SK-N-SH (cell line): ENCODE data around the gene TNRC6C. TPM values are rescaled to one million over a fixed set of nuclear protein-coding genes. Genes with fewer than 3 reads are reported as not detected.

ENCODE experiments used
- CTCF ChIA-PET: fragments of 300-600, 350-600 bp; formaldehyde crosslinking; extraction: SDS; loops from one replicate; lab custom pipeline; 2021; lab: Yijun Ruan, JAX
- POLR2A ChIA-PET: fragments of 350-600 bp; sonication (Branson Sonifier 250); formaldehyde crosslinking; extraction: SDS; loops from one replicate; lab custom pipeline; 2020; ENCODE audit warnings: antibody characterized with exemption, inconsistent platforms; lab: Yijun Ruan, JAX
- DNase-seq: peaks from one replicate; pipeline ENCODE4 v3.0.0; 2012
- H2AFZ ChIP-seq: fragments of 200-600 bp; sonication (generic); 2 replicates; pipeline ENCODE4 v1.8.1; 2016; ENCODE audit warnings: antibody characterized with exemption, mild to moderate bottlenecking, low read depth
- H3F3A ChIP-seq: fragments of 200-600 bp; sonication (generic); replicated peaks from 2 replicates; pipeline ENCODE3; 2016; ENCODE audit warnings: antibody characterized with exemption, mild to moderate bottlenecking; ENCODE audit not compliant: insufficient read depth
- H3K27ac ChIP-seq, 2 experiments: fragments of 200-500 bp in 1 of 2; fragments of 200-600 bp in 1 of 2; sonication (Bioruptor generic) in 1 of 2; sonication (generic), shearing (Covaris generic) in 1 of 2; 2 replicates each; pipeline versions ENCODE4 v1.5.1 to v1.6.1; 2014 to 2016; ENCODE audit warnings: low read depth in 2 of 2, inconsistent platforms in 1 of 2, low read length in 1 of 2, mild to moderate bottlenecking in 1 of 2, mixed read lengths in 1 of 2
- H3K27me3 ChIP-seq: fragments of 200-600 bp; sonication (generic), shearing (Covaris generic); 2 replicates; pipeline ENCODE4 v1.6.1; 2016; ENCODE audit warnings: mixed run types; ENCODE audit not compliant: insufficient read depth
- H3K36me3 ChIP-seq, 2 experiments: fragments of 200-500 bp in 1 of 2; fragments of 200-600 bp in 1 of 2; sonication (Bioruptor generic) in 1 of 2; sonication (generic) in 1 of 2; replicated peaks in 1 of 2; 2 replicates each; pipeline versions ENCODE3 to v1.5.1; 2014 to 2016; ENCODE audit warnings: low read length in 1 of 2, mild to moderate bottlenecking in 1 of 2; ENCODE audit not compliant: insufficient read depth in 2 of 2, control insufficient read depth in 1 of 2
- H3K4me1 ChIP-seq, 2 experiments: fragments of 200-500 bp in 1 of 2; fragments of 200-600 bp in 1 of 2; sonication (Bioruptor generic) in 1 of 2; sonication (generic), shearing (Covaris generic) in 1 of 2; 2 replicates each; pipeline versions ENCODE4 v1.5.1 to v1.6.1; 2014 to 2016; ENCODE audit warnings: low read depth in 1 of 2, low read length in 1 of 2, mixed run types in 1 of 2; ENCODE audit not compliant: insufficient read depth in 2 of 2, control insufficient read depth in 1 of 2
- H3K4me2 ChIP-seq: fragments of 200-600 bp; sonication (generic), shearing (Covaris generic); 2 replicates; pipeline ENCODE4 v1.6.1; 2017; ENCODE audit warnings: mixed run types
- H3K4me3 ChIP-seq, 2 experiments: fragments of 200-500 bp in 1 of 2; fragments of 200-600 bp in 1 of 2; sonication (Bioruptor generic) in 1 of 2; sonication (generic), shearing (Covaris generic) in 1 of 2; 2 replicates each; pipeline versions ENCODE4 v1.5.1 to v1.8.1; 2014 to 2016; ENCODE audit warnings: low read depth in 2 of 2, inconsistent platforms in 1 of 2, low read length in 1 of 2, mild to moderate bottlenecking in 1 of 2, mixed read lengths in 1 of 2, moderate library complexity in 1 of 2
- H3K79me2 ChIP-seq: fragments of 200-600 bp; sonication (generic); 2 replicates; pipeline ENCODE4 v1.8.1; 2017; ENCODE audit warnings: mild to moderate bottlenecking; ENCODE audit not compliant: insufficient read depth
- H3K9ac ChIP-seq: fragments of 200-600 bp; sonication (generic); 2 replicates; pipeline ENCODE4 v1.6.1; 2017; ENCODE audit warnings: mixed run types
- H3K9me2 ChIP-seq: fragments of 200-600 bp; sonication (generic); 2 replicates; pipeline ENCODE4 v1.6.1; 2017; ENCODE audit warnings: mixed run types
- H3K9me3 ChIP-seq: fragments of 200-600 bp; sonication (generic); 2 replicates; pipeline ENCODE4 v1.6.1; 2017; ENCODE audit warnings: mixed run types, mild to moderate bottlenecking, moderate library complexity
- H4K20me1 ChIP-seq: fragments of 200-600 bp; sonication (generic); 2 replicates; pipeline ENCODE4 v1.6.1; 2017; ENCODE audit warnings: mild to moderate bottlenecking, mixed run types; ENCODE audit not compliant: insufficient read depth
- EZH2phosphoT487 ChIP-seq: fragments of 200-600 bp; sonication (generic); IDR thresholded peaks from 2 replicates; pipeline ENCODE4 v1.6.1; 2017; ENCODE audit warnings: low read depth, mixed run types, mild to moderate bottlenecking, antibody characterized with exemption, moderate library complexity, borderline replicate concordance
- FOSL2 ChIP-seq: IDR thresholded peaks from 2 replicates; pipeline ENCODE4 v1.4.0; 2012; ENCODE audit warnings: low read depth, mild to moderate bottlenecking, moderate library complexity, borderline replicate concordance
- PBX3 ChIP-seq: IDR thresholded peaks from 2 replicates; pipeline ENCODE4; 2012
- POLR2AphosphoS5 ChIP-seq: IDR thresholded peaks from 2 replicates; pipeline ENCODE4 v1.6.1; 2012; ENCODE audit warnings: low read depth, low read length
- RAD21 ChIP-seq: IDR thresholded peaks from 2 replicates; pipeline ENCODE4 v1.6.1; 2012; ENCODE audit warnings: mild to moderate bottlenecking, low read length
- SIN3A ChIP-seq: IDR thresholded peaks from 2 replicates; pipeline ENCODE4 v1.6.1; 2012; ENCODE audit warnings: low read depth, mild to moderate bottlenecking, low read length, moderate library complexity, borderline replicate concordance
- SMC3 ChIP-seq: IDR thresholded peaks from 2 replicates; pipeline ENCODE4 v1.6.1; 2012; ENCODE audit warnings: low read depth, low read length, improper control_type of control experiment
- TAF1 ChIP-seq: IDR thresholded peaks from 2 replicates; pipeline ENCODE4 v1.6.1; 2012; ENCODE audit warnings: low read depth, mild to moderate bottlenecking, low read length, moderate library complexity, borderline replicate concordance
- TCF12 ChIP-seq: IDR thresholded peaks from 2 replicates; pipeline ENCODE4 v1.4.0; 2012
- ZBTB33 ChIP-seq: IDR thresholded peaks from 2 replicates; pipeline ENCODE4 v1.4.0; 2012; ENCODE audit warnings: low read depth, borderline replicate concordance
- WGBS: methylation state at CpG from one replicate; pipeline ENCODE4 v1.1.6; 2017; ENCODE audit warnings: low lambda C conversion rate; 5-methylcytosine and 5-hydroxymethylcytosine counted together
- polyA plus RNA-seq, 3 experiments: library from polyadenylated mRNA; depleted of rRNA; stranded (reverse); fragments of >200 nt; gene quantifications; 2 replicates each; pipeline ENCODE4 v1.2.3, GENCODE V29; 2012

TNRC6C gene
- polyA plus RNA-seq, 1 of the 3 experiments (the other 2 are of a cell fraction): 2.2 TPM

- no peak overlapping the region for H3K4me3 ChIP-seq
- no peak for DNase-seq
- H3K9me2 ChIP-seq: no peaks in the 10 kb centered on the region
- H3K9ac ChIP-seq: no peak overlapping the region
- H3K36me3 ChIP-seq: no peaks in the 10 kb centered on the region
- H3K9me3 ChIP-seq: no peaks in the 10 kb centered on the region
- WGBS: 99% methylated on average over 4 of the region's 4 CpGs
- POLR2A ChIA-PET: interaction anchor here (0.5 kb wide), 1 partner anchor 133 kb away, joined by 3 read pairs; no protein-coding TSS in a partner anchor
- CTCF ChIA-PET: interaction anchor here (0.7 to 8.0 kb wide), 10 partner anchors 9 to 121 kb away, joined by 3 to 100 read pairs (median 4); partner anchors contain the start of gene TK1
- no peak overlapping the region for H2AFZ ChIP-seq
- H3F3A ChIP-seq: no peaks in the 10 kb centered on the region
- H3K79me2 ChIP-seq: no peaks in the 10 kb centered on the region
- TF ChIP-seq SMC3 (no peak), FOSL2 (no peak), EZH2phosphoT487 (no peak), ZBTB33 (no peak), TAF1 (no peak)
- H3K4me1 ChIP-seq: peaks cover 4 to 39% of the 10 kb centered on the region in 2 experiments; a peak in 1 of 4 replicates
- H3K4me2 ChIP-seq: peak overlapping the region; percentile 100; the same call in 1 of the 2 replicates
- no peak overlapping the region for H3K27ac ChIP-seq
- peaks cover 3% of the 10 kb centered on the region for H3K27me3 ChIP-seq
- H4K20me1 ChIP-seq: no peaks in the 10 kb centered on the region
Measured at GRCh38 chr17:78129351-78130089, 171.0 kb downstream of the TNRC6C start.

GRCh38 chr17:78130090-78130436 is 171.6 kb downstream of the TNRC6C start:
- Histone ChIP-seq H3K4me2 (no peak overlapping the region), H3K36me3 (no peaks in the 10 kb centered on the region), H3K9me3 (no peaks in the 10 kb centered on the region), H3K9ac (no peak overlapping the region), H3K27me3 (peaks cover 3% of the 10 kb centered on the region), H2AFZ (no peak overlapping the region), H4K20me1 (no peaks in the 10 kb centered on the region), H3K4me1 (peaks cover 4 to 39% of the 10 kb centered on the region in 2 experiments; a peak in 1 of 4 replicates), H3F3A (no peaks in the 10 kb centered on the region), H3K27ac (no peak overlapping the region), H3K4me3 (no peak overlapping the region), H3K9me2 (no peaks in the 10 kb centered on the region), H3K79me2 (no peaks in the 10 kb centered on the region)
- TF ChIP-seq TAF1 (no peak), PBX3 (no peak), RAD21 (no peak), POLR2AphosphoS5 (no peak), SIN3A (no peak), TCF12 (no peak)
- ChIA-PET POLR2A (interaction anchor here (0.5 kb wide), 1 partner anchor 132 kb away, joined by 3 read pairs; no protein-coding TSS in a partner anchor), CTCF (interaction anchor here (0.7 to 8.0 kb wide), 9 partner anchors 8 to 111 kb away, joined by 3 to 100 read pairs (median 3); partner anchors contain the start of gene C17orf99)
- DNase-seq: no peak
- WGBS: 83% methylated on average over 5 of the region's 5 CpGs
